Activated CD4-positive, alpha-beta T cell treated with anti-CD3 and anti-CD28 coated beads for 36 hours (primary cell): ENCODE data around the gene GADD45G. TPM values are rescaled to one million over a fixed set of nuclear protein-coding genes. Genes with fewer than 3 reads are reported as not detected.
A peak's percentile ranks its signal among the peaks of the same experiment; 100 is the strongest.

Experiments
- ATAC-seq: fragments of 200-7000 bp; cut with Tn5 transposase; one replicate; pipeline ENCODE4 v1.10.0; 2021; ENCODE audit warnings: mild to moderate bottlenecking, moderate library complexity
- CTCF ChIA-PET: fragments of 350-600 bp; sonication (Branson Sonifier 250); formaldehyde crosslinking; loops from one replicate; lab custom pipeline; 2021; ENCODE audit warnings: antibody characterized with exemption; lab: Charles Lee
- POLR2A ChIA-PET: fragments of 350-600 bp; sonication (Branson Sonifier 250); formaldehyde crosslinking; loops from one replicate; lab custom pipeline; 2021; ENCODE audit warnings: antibody characterized with exemption, inconsistent platforms; lab: Charles Lee
- DNase-seq: peaks from one replicate; pipeline ENCODE4 v3.0.0-alpha.2; 2020
- H3K27ac Mint-ChIP-seq: one replicate; pipeline ENCODE4 v1.8.0; 2021; ENCODE audit warnings: mixed read lengths
- H3K27me3 Mint-ChIP-seq: one replicate; pipeline ENCODE4 v1.8.0; 2021; ENCODE audit warnings: mixed read lengths
- H3K36me3 Mint-ChIP-seq: one replicate; pipeline ENCODE4 v1.8.0; 2021; ENCODE audit warnings: low read depth, mixed read lengths
- H3K4me1 Mint-ChIP-seq: one replicate; pipeline ENCODE4 v1.8.0; 2021; ENCODE audit warnings: mixed read lengths
- H3K4me3 Mint-ChIP-seq: one replicate; pipeline ENCODE4 v1.8.0; 2021; ENCODE audit warnings: mild to moderate bottlenecking, moderate library complexity, mixed read lengths
- H3K9me3 Mint-ChIP-seq: one replicate; pipeline ENCODE4 v1.8.0; 2021; ENCODE audit warnings: low read depth, mixed read lengths
- intact Hi-C, 2 experiments: fragments of 100-400 bp; cut with DNase I in 1 of 2; cut with micrococcal nuclease in 1 of 2; formaldehyde crosslinking; loops; one replicate each; pipeline versions ENCODE4 v1.14.2 to v1.15.1; 2022 to 2024; cut with DNase I, micrococcal nuclease
- total RNA-seq, 2 experiments: library from RNA; stranded (reverse); gene quantifications; one replicate each; pipeline ENCODE4 v1.2.3, GENCODE V29; 2021

The GADD45G gene
- total RNA-seq, 2 experiments from 2014 or later = 1.2 to 1.6 TPM

DNA sequence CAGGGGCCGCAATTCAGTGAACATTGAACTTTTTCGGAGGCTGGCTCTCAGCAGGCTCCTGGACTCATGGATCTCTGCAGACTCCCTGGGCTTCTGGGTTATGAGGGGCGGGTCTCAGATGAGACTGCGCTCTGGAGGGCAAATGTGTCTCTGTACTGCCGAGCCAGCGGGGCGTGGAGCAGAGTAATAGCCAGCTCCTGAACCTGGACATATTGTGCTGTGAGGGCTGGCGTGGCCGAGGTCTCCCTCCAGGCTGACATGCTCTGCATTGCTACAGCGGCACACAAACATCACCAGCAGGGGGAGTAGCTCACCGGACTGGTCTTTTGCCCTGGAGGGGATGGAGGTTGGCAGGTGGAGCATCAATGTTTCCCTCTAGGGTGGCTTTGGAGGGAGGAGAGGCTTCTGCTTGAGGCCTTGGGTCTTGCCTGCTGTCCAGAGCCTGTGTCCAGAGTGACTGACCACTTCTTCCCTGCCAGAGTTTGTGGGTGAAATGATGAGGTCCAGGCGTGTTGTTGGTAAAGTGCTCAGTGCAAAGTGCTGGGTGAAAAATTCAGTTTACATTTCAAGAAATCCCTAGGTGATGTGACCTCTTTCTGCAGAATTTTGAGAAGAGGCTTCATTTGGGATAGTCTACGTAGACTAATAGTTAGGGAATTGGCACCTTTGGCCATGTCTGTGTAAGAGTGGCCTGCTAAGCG, 10.9 kb upstream of the GADD45G start:
- Mint-ChIP-seq H3K4me3 (no peak overlapping the region), H3K4me1 (no peaks in the 10 kb centered on the region), H3K27me3 (peaks cover 9% of the 10 kb centered on the region), H3K27ac (no peak overlapping the region), H3K9me3 (no peaks in the 10 kb centered on the region), H3K36me3 (no peaks in the 10 kb centered on the region)
- ChIA-PET POLR2A (interaction anchor here (0.7 kb wide), 1 partner anchor 183 kb away, joined by 3 read pairs; no protein-coding TSS in a partner anchor), CTCF (interaction anchor here (0.5 to 3.7 kb wide), 28 partner anchors 9 to 528 kb away, joined by 3 to 32 read pairs (median 4); partner anchors contain the start of gene GADD45G)
- DNase-seq (peak; percentile 81), ATAC-seq (peak; percentile 85)
- intact Hi-C loops = loop anchor here in 1 of 2 experiments (1.0 kb wide), 1 partner anchor 508 kb away; no protein-coding TSS in a partner anchor

- intact Hi-C loops = loop anchor here in 1 of 2 experiments (5.0 kb wide), 2 partner anchors 1162 to 1277 kb away; no protein-coding TSS in a partner anchor
- CTCF ChIA-PET = interaction anchor here (1.2 to 3.7 kb wide), 5 partner anchors 8 to 507 kb away, joined by 4 to 32 read pairs (median 6); partner anchors contain the start of gene GADD45G
- DNase-seq (no peak), ATAC-seq (no peak)
- Mint-ChIP-seq H3K4me3 (no peak overlapping the region), H3K27ac (no peak overlapping the region), H3K36me3 (no peaks in the 10 kb centered on the region), H3K9me3 (no peaks in the 10 kb centered on the region), H3K27me3 (peaks cover 9% of the 10 kb centered on the region), H3K4me1 (no peaks in the 10 kb centered on the region)
- POLR2A ChIA-PET = interaction anchor here (0.7 kb wide), 1 partner anchor 129 kb away, joined by 3 read pairs; no protein-coding TSS in a partner anchor
These were observed 9.8 kb upstream of the GADD45G start for GRCh38 chr9:89594811-89595550.

GRCh38 chr9:89595646-89596045, 9.2 kb upstream of the GADD45G start:
- no peak overlapping the region for H3K4me3 Mint-ChIP-seq
- no peak for DNase-seq
- no peak for ATAC-seq
- no peak overlapping the region for H3K27ac Mint-ChIP-seq
- CTCF ChIA-PET = interaction anchor here (0.6 to 1.7 kb wide), 2 partner anchors 140 to 506 kb away, joined by 3 to 6 read pairs; no protein-coding TSS in a partner anchor
- POLR2A ChIA-PET = no interaction called here
- no peaks in the 10 kb centered on the region for H3K36me3 Mint-ChIP-seq
- H3K9me3 Mint-ChIP-seq = no peaks in the 10 kb centered on the region
- intact Hi-C loops = loop anchor here in 1 of 2 experiments (2.0 to 5.0 kb wide), 3 partner anchors 623 to 1277 kb away; no protein-coding TSS in a partner anchor
- peaks cover 9% of the 10 kb centered on the region for H3K27me3 Mint-ChIP-seq
- no peaks in the 10 kb centered on the region for H3K4me1 Mint-ChIP-seq

GRCh38 chr9:89596937-89597555, 7.8 kb upstream of the GADD45G start:
- ATAC-seq (no peak), DNase-seq (no peak)
- Mint-ChIP-seq H3K9me3 (no peaks in the 10 kb centered on the region), H3K4me3 (no peak overlapping the region), H3K4me1 (no peaks in the 10 kb centered on the region), H3K27me3 (peaks cover 8% of the 10 kb centered on the region), H3K36me3 (no peaks in the 10 kb centered on the region), H3K27ac (no peak overlapping the region)
- POLR2A ChIA-PET = no interaction called here
- intact Hi-C loops = loop anchor here in 1 of 2 experiments (2.0 to 5.0 kb wide), 3 partner anchors 622 to 1275 kb away; no protein-coding TSS in a partner anchor
- CTCF ChIA-PET = interaction anchor here (0.9 to 2.6 kb wide), 20 partner anchors 10 to 530 kb away, joined by 3 to 53 read pairs (median 4); no protein-coding TSS in a partner anchor

GRCh38 chr9:89597711-89598362, 7.0 kb upstream of the GADD45G start:
- CTCF ChIA-PET = interaction anchor here (0.6 to 2.6 kb wide), 60 partner anchors 9 to 1273 kb away, joined by 3 to 53 read pairs (median 4); no protein-coding TSS in a partner anchor
- no peak overlapping the region for H3K27ac Mint-ChIP-seq
- H3K4me1 Mint-ChIP-seq = no peaks in the 10 kb centered on the region
- intact Hi-C loops = loop anchor here (1.0 to 5.0 kb wide), 4 partner anchors 504 to 1274 kb away; no protein-coding TSS in a partner anchor
- no peaks in the 10 kb centered on the region for H3K9me3 Mint-ChIP-seq
- DNase-seq = peak; percentile 69
- peaks cover 6% of the 10 kb centered on the region for H3K27me3 Mint-ChIP-seq
- peak; percentile 52 for ATAC-seq
- no peak overlapping the region for H3K4me3 Mint-ChIP-seq
- POLR2A ChIA-PET = no interaction called here
- no peaks in the 10 kb centered on the region for H3K36me3 Mint-ChIP-seq

GRCh38 chr9:89598363-89598713, 6.5 kb upstream of the GADD45G start:
- Mint-ChIP-seq H3K36me3 (no peaks in the 10 kb centered on the region), H3K4me3 (no peak overlapping the region), H3K9me3 (no peaks in the 10 kb centered on the region), H3K27me3 (peaks cover 6% of the 10 kb centered on the region), H3K27ac (no peak overlapping the region), H3K4me1 (peaks cover 4% of the 10 kb centered on the region)
- POLR2A ChIA-PET = no interaction called here
- no peak for ATAC-seq
- intact Hi-C loops = loop anchor here (1.0 to 5.0 kb wide), 3 partner anchors 504 to 1274 kb away; no protein-coding TSS in a partner anchor
- no peak for DNase-seq
- CTCF ChIA-PET = interaction anchor here (0.6 to 2.6 kb wide), 54 partner anchors 9 to 1272 kb away, joined by 3 to 53 read pairs (median 4); no protein-coding TSS in a partner anchor

DNA sequence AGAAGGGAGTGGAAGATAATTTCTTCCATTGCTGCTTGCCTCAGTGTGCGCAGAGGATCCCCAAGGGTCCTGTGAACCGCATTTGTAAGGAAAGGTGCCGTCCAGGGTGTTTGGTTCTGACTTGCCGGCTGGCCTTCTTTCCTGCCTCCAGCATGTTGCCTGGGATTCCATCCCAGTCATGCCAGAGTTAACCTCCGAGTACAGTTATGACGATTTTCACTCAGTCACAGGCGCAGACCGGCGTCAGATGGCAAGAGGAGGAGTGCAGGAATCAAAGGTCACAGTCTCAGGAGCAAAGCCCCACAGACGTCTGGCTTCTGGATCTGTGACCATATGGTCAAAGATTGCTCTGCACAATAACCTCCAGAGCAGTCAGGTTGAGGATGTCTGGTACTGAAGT, 5.9 kb upstream of the GADD45G start:
- no peaks in the 10 kb centered on the region for H3K9me3 Mint-ChIP-seq
- ATAC-seq (no peak), DNase-seq (no peak)
- ChIA-PET CTCF (interaction anchor here (0.6 to 6.2 kb wide), 28 partner anchors 8 to 651 kb away, joined by 3 to 114 read pairs (median 4); no protein-coding TSS in a partner anchor), POLR2A (no interaction called here)
- peaks cover 9% of the 10 kb centered on the region for H3K4me1 Mint-ChIP-seq
- H3K27me3 Mint-ChIP-seq = peaks cover 2% of the 10 kb centered on the region
- no peak overlapping the region for H3K27ac Mint-ChIP-seq
- intact Hi-C loops = loop anchor here (1.0 to 5.0 kb wide), 3 partner anchors 503 to 1273 kb away; no protein-coding TSS in a partner anchor
- H3K36me3 Mint-ChIP-seq = no peaks in the 10 kb centered on the region
- H3K4me3 Mint-ChIP-seq = no peak overlapping the region

GRCh38 chr9:89600831-89601230, 4.0 kb upstream of the GADD45G start:
- intact Hi-C loops = loop anchor here in 1 of 2 experiments (5.0 to 10.0 kb wide), 3 partner anchors 144 to 1154 kb away; no protein-coding TSS in a partner anchor
- Mint-ChIP-seq H3K36me3 (no peaks in the 10 kb centered on the region), H3K27me3 (no peaks in the 10 kb centered on the region), H3K9me3 (no peaks in the 10 kb centered on the region), H3K4me3 (no peak overlapping the region), H3K27ac (no peak overlapping the region), H3K4me1 (peaks cover 18% of the 10 kb centered on the region)
- ATAC-seq (no peak), DNase-seq (no peak)
- CTCF ChIA-PET = interaction anchor here (0.6 to 6.2 kb wide), 13 partner anchors 8 to 520 kb away, joined by 3 to 114 read pairs (median 4); no protein-coding TSS in a partner anchor
- POLR2A ChIA-PET = interaction anchor here (0.6 kb wide), 1 partner anchor 261 kb away, joined by 5 read pairs; no protein-coding TSS in a partner anchor

DNA sequence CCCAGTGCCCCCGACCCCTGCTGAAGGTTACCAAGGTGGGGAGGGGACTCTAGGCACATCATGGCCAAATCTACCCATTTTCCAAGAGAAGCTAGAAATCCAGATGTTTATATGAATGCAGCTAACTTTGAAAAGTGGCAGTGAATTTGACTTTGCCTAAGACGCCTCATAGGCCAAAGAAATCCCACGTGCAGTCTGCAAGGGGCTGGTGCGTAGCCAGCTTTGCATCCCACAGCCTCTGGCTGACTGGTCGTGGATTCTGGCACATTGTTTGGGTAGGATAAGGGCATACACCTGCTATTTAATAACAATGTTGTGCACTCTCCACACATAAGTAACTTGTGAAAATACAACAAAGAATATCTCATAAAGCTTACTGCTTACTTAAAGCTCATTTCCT, 3.5 kb upstream of the GADD45G start:
- Mint-ChIP-seq H3K36me3 (no peaks in the 10 kb centered on the region), H3K27ac (no peak overlapping the region), H3K9me3 (no peaks in the 10 kb centered on the region), H3K27me3 (no peaks in the 10 kb centered on the region), H3K4me1 (peaks cover 21% of the 10 kb centered on the region), H3K4me3 (no peak overlapping the region)
- ChIA-PET CTCF (interaction anchor here (0.6 to 6.2 kb wide), 16 partner anchors 8 to 1166 kb away, joined by 3 to 114 read pairs (median 4); no protein-coding TSS in a partner anchor), POLR2A (no interaction called here)
- DNase-seq = no peak
- intact Hi-C loops = loop anchor here in 1 of 2 experiments (5.0 to 10.0 kb wide), 3 partner anchors 143 to 1153 kb away; no protein-coding TSS in a partner anchor
- ATAC-seq = no peak
